Ishikawa (cell line): ENCODE results near the gene PIAS4.

Source experiments
- CEBPB ChIP-seq: IDR thresholded peaks from 2 replicates; pipeline ENCODE4 v1.6.1; 2012
- CREB1 ChIP-seq: IDR thresholded peaks from 2 replicates; pipeline ENCODE4 v1.6.1; 2012; ENCODE audit warnings: low read depth
- EGR1 ChIP-seq: IDR thresholded peaks from 2 replicates; pipeline ENCODE4 v1.6.1; 2012
- EP300 ChIP-seq: IDR thresholded peaks from 2 replicates; pipeline ENCODE4 v1.6.1; 2012; ENCODE audit warnings: borderline replicate concordance
- FOXM1 ChIP-seq: IDR thresholded peaks from 2 replicates; pipeline ENCODE4 v1.6.1; 2012; ENCODE audit warnings: low read depth, borderline replicate concordance
- NFIC ChIP-seq: IDR thresholded peaks from 2 replicates; pipeline ENCODE4 v1.6.1; 2012
- RAD21 ChIP-seq: IDR thresholded peaks from 2 replicates; pipeline ENCODE4 v1.6.1; 2012; ENCODE audit warnings: low read depth
- TAF1 ChIP-seq: IDR thresholded peaks from 2 replicates; pipeline ENCODE4 v1.6.1; 2012; ENCODE audit warnings: low read depth, mild to moderate bottlenecking
- TCF12 ChIP-seq: IDR thresholded peaks from 2 replicates; pipeline ENCODE4 v1.6.1; 2012; ENCODE audit warnings: low read depth
- TEAD4 ChIP-seq: IDR thresholded peaks from 2 replicates; pipeline ENCODE4 v1.6.1; 2012
- YY1 ChIP-seq: IDR thresholded peaks from 2 replicates; pipeline ENCODE4 v1.6.1; 2012; ENCODE audit warnings: low read depth
- ZBTB7A ChIP-seq: IDR thresholded peaks from 2 replicates; pipeline ENCODE4 v1.6.1; 2012; ENCODE audit warnings: low read depth
- TF ChIP-seq, protein P1 (sequence below): IDR thresholded peaks from 2 replicates; pipeline ENCODE4 v1.6.1; 2012; ENCODE audit warnings: low read depth, mild to moderate bottlenecking
- TF ChIP-seq, protein P2 (sequence below): IDR thresholded peaks from 2 replicates; pipeline ENCODE4 v1.6.1; 2012
- TF ChIP-seq, protein P3 (sequence below): IDR thresholded peaks from 2 replicates; pipeline ENCODE4 v1.6.1; 2012

The PIAS4 gene

DNA sequence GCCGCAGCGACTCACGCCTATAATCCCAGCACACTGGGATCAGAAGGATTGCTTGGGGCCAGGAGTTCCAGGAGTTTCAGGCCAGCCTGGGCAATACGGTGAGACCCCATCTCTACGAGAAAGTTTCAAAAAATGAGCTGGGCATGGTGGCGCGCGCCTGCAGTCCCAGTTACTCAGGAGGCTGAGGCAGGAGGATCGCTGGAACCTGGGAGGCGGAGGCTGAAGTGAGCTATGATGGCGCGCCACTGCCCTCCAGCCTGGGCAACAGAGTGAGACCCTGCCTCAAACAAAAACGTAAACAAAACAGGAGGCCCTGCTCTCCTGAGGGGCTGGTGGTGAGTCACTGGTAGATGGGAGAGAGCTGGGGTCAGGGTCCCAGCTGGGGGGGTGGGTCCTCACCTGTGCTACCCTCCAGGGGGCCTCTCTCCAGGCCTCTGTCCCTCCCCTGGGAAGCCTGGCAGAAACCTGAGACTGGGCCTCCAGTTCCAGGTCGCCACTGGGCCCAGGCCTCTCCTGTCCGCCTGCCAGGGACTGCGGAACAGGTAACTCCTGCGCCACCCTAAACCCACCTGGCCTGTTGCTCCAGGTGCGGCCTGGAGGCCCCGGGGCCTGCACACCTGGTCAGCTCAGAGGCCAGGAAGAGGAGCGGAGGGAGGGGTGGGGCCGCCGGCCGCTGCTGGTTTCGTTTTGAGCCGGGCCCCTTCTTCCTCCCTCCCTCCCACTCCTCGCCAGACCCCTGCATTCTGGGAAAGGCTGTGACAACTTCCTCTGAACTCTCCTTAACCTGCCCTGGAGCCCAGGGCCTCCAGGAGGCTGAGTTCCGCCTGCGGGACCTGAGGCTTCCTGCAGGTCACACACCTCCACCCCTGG lies 76.4 kb downstream of the PIAS4 start:
- TF ChIP-seq, protein P1, sequence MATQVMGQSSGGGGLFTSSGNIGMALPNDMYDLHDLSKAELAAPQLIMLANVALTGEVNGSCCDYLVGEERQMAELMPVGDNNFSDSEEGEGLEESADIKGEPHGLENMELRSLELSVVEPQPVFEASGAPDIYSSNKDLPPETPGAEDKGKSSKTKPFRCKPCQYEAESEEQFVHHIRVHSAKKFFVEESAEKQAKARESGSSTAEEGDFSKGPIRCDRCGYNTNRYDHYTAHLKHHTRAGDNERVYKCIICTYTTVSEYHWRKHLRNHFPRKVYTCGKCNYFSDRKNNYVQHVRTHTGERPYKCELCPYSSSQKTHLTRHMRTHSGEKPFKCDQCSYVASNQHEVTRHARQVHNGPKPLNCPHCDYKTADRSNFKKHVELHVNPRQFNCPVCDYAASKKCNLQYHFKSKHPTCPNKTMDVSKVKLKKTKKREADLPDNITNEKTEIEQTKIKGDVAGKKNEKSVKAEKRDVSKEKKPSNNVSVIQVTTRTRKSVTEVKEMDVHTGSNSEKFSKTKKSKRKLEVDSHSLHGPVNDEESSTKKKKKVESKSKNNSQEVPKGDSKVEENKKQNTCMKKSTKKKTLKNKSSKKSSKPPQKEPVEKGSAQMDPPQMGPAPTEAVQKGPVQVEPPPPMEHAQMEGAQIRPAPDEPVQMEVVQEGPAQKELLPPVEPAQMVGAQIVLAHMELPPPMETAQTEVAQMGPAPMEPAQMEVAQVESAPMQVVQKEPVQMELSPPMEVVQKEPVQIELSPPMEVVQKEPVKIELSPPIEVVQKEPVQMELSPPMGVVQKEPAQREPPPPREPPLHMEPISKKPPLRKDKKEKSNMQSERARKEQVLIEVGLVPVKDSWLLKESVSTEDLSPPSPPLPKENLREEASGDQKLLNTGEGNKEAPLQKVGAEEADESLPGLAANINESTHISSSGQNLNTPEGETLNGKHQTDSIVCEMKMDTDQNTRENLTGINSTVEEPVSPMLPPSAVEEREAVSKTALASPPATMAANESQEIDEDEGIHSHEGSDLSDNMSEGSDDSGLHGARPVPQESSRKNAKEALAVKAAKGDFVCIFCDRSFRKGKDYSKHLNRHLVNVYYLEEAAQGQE = no peak
- no peak for TF ChIP-seq TEAD4
- TF ChIP-seq ZBTB7A = peak; percentile 68; the same call in 1 of the 2 replicates
- no peak for TF ChIP-seq TAF1
- peak; percentile 90 for TF ChIP-seq TCF12
- TF ChIP-seq RAD21 = peak; percentile 10; the same call in 1 of the 2 replicates
- TF ChIP-seq EP300 = peak; percentile 34; the same call in 1 of the 2 replicates
- TF ChIP-seq CREB1 = no peak
- no peak for TF ChIP-seq EGR1
- TF ChIP-seq FOXM1 = no peak
- no peak for TF ChIP-seq CEBPB
- TF ChIP-seq, protein P2, sequence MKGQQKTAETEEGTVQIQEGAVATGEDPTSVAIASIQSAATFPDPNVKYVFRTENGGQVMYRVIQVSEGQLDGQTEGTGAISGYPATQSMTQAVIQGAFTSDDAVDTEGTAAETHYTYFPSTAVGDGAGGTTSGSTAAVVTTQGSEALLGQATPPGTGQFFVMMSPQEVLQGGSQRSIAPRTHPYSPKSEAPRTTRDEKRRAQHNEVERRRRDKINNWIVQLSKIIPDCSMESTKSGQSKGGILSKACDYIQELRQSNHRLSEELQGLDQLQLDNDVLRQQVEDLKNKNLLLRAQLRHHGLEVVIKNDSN = peak; percentile 69; the same call in 1 of the 2 replicates
- TF ChIP-seq, protein P3, sequence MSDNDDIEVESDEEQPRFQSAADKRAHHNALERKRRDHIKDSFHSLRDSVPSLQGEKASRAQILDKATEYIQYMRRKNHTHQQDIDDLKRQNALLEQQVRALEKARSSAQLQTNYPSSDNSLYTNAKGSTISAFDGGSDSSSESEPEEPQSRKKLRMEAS = peak; percentile 67; the same call in 1 of the 2 replicates
- TF ChIP-seq YY1 = 0 out of 2 replicates have a peak, but pooled peaks have one; percentile 16
- TF ChIP-seq NFIC = peak; percentile 52

DNA sequence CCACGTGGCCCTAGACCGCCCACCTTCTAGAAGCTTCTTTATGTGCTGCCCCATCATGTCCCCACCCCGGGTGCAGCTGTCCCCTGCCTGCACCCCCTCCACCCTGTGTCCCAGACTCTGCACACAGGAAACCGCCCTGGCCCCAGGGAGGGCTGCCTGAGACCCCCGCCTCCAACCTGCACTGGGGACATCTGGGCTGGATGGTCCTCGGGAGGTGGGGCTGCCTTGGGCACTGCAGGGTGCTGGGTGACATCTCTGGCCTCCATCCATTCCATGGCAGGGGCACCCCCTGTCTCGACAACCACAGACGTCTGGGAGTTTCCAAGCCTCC lies 77.0 kb downstream of the PIAS4 start:
- TF ChIP-seq FOXM1 (no peak), TCF12 (no peak), EP300 (no peak), ZBTB7A (no peak), TAF1 (no peak)
- TF ChIP-seq, protein P1 = no peak
- TF ChIP-seq, protein P2 = no peak; the same call in 1 of the 2 replicates

DNA sequence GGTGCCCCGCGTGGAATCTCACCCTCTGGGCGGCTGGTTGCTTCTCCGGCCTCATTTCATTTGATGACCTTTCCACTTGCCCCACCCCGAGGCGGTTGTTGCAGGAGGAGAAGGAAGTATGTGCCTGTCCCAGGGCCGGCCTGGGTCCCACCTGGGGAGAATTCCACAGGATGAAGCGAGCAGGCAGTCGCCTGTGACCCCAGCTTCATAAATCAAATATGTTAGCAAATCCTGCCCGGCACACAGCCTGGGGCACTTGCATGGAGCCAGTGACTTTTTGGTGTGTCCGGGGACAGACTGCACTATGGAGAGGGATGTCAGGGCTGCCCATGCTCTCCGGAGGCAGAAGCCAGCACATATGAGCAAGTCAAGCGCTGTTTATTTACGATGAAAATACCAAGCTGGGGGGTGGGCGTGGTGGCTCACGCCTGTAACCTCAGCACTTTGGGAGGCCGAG lies 78.9 kb downstream of the PIAS4 start:
- TF ChIP-seq TCF12 = no peak; the same call in 1 of the 2 replicates
- TF ChIP-seq, protein P1 = no peak
- 0 out of 2 replicates have a peak, but pooled peaks have one; percentile 10 for TF ChIP-seq NFIC
- TF ChIP-seq EP300 = peak; percentile 42; the same call in 1 of the 2 replicates

DNA sequence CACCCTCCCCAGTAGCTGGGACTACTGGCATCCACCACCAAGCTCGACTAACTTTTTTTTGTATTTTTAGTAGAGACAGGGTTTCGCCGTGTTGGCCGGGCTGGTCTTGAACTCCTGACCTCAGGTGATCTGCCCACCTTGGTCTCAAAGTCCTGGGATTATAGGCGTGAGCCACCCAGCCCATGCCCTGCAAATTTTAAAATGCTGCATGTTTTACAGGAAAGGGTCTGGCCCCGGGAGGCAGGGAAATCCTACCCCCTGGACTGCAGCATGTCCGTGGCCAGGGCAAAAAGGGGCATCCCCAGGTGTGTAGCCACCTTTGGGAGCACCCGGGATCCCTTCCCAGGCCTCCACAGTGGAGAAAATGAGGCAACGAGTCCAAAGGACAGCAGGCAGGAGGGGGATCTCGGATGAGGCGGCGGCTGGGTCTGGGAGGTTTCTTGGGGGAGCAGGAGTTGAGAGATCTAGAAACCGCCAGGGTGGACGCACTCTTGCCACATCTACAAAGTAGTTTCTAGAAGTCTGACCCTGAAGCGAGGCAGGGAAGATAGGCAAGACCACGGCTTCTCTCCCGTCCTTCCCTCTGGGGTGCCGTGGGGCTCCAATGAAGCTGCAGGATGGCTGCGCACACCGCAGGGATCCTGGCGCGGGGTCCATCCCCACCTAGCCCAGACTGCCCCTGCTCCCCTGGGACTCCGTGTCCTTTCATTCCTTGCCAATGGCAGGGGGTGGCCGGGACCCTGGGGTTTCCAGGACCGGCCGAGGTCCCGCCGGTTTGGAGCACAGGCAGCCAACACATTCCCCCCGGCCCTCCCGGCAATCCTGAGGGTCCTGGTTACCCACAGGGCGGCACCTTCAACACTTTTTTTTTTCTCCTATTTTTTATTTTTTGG lies 80.5 kb downstream of the PIAS4 start:
- TF ChIP-seq, protein P3 = no peak
